ENCODE results near the gene UGT2A3.
"Not testable (repeated sequence)": the region's sequence is repeated elsewhere in the genome, so short reads cannot be mapped to it uniquely, and the experiment has no call there.

The UGT2A3 gene

GRCh38 chr4:68951078-68951805, at the start of gene UGT2A3:
TSS of gene UGT2A3 (minus strand) at chr4:68951804. CDS start at chr4:68951760, 44 bp downstream.
- DNase-seq, result no peak

- DNase-seq, result no peak
Observed at GRCh38 chr4:68997040-68997439, 45.4 kb upstream of the UGT2A3 start.

- DNase-seq, result no peak
Observed at GRCh38 chr4:68995292-68995691, 43.7 kb upstream of the UGT2A3 start.

DNA sequence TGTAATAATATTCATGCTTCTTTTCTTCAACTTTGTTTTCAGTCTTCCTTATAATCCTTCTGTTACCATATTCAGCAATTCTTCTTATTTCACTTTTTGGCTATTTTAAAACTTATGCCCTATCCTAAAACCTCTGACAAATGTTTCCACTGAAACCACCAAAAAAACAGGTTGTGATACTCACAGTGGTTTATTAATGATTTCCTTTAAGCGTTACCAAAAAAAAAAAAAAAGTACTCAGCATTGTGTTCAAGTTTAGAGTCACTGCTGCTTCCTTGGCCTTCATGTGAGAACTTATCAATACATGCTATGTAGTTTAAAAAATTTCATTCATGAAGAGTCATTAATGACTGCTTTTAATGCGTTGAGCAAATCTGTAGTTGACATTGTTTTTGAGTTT, 35.4 kb upstream of the UGT2A3 start:
- no peak for DNase-seq

GRCh38 chr4:68985442-68985841, 33.8 kb upstream of the UGT2A3 start:
- DNase-seq, result no peak

DNA sequence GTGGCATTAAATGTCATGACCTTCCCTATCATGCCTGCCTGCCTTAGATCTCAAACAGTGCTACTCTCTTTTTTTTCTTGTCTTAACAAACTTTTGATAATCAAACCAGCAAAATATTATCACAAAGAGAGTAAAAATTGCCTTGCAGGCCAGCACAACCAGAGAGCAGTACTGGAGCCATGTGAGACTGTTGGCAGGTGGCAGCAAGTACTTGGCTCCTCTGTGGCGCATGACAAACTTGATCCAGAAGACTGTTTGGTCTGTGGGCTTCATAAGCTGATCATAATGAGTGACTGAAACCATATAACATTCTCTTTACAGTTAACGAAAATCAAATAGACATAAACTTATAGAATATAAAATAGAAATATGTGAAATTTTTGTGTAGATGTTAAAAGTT, 33.3 kb upstream of the UGT2A3 start:
- no peak for DNase-seq

- no peak for DNase-seq
Observed at GRCh38 chr4:68963374-68963773, 11.8 kb upstream of the UGT2A3 start.

- no peak for DNase-seq
Observed at GRCh38 chr4:68962868-68963267, 11.3 kb upstream of the UGT2A3 start.

- no peak for DNase-seq
Observed at GRCh38 chr4:68960294-68961163, 8.9 kb upstream of the UGT2A3 start.

GRCh38 chr4:68959085-68959484, 7.5 kb upstream of the UGT2A3 start:
- DNase-seq, result not testable (repeated sequence)

- DNase-seq, result no peak
Observed at GRCh38 chr4:68954126-68954525, 2.5 kb upstream of the UGT2A3 start.

DNA sequence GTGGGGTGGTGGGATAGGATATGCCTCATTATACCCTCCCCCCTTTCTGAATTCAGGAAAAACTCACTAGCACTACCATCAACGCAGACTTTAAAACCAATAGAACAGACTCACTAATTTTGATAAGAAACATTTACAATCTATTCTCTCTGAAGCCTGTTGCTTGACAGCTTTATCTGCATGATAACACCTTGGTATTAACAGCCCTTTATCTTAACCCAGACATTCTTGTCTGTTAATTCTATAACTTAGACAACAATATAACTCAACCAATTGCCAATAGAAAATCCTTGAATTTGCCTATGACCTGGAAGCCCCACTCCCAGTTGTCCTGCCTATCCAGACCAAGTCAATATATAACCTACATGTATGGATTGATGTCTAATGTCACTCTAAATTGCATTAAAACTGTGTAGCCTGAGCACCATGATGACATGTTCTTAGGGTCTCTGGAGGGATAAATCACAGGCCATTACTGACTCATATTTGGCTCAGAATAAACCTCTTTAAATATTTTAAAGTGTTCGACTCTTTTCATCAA, 1.5 kb upstream of the UGT2A3 start:
- no peak for DNase-seq

GRCh38 chr4:68951806-68952585, 392 bp upstream of the UGT2A3 start:
- DNase-seq, result no peak

DNA sequence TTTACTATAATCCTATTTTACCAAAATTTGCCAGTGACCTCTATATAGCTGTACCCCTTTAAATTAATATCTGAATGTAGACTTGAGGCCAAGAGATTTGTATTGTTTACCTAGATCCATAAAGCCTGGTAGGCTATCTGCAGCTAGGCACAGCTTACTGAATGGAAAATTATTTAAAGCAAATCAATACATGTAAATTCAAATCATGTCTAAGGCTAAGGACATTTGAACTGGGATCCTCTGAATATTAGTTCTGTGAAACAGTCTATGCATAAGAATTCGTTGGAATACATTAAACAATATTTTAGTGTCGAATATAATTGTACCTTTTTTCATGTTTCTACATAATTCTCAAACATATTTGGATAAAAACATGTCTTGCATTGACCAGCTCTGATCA, 1.6 kb downstream of the UGT2A3 start:
- no peak for DNase-seq

GRCh38 chr4:68948985-68949384, 2.6 kb downstream of the UGT2A3 start:
- no peak for DNase-seq

DNA sequence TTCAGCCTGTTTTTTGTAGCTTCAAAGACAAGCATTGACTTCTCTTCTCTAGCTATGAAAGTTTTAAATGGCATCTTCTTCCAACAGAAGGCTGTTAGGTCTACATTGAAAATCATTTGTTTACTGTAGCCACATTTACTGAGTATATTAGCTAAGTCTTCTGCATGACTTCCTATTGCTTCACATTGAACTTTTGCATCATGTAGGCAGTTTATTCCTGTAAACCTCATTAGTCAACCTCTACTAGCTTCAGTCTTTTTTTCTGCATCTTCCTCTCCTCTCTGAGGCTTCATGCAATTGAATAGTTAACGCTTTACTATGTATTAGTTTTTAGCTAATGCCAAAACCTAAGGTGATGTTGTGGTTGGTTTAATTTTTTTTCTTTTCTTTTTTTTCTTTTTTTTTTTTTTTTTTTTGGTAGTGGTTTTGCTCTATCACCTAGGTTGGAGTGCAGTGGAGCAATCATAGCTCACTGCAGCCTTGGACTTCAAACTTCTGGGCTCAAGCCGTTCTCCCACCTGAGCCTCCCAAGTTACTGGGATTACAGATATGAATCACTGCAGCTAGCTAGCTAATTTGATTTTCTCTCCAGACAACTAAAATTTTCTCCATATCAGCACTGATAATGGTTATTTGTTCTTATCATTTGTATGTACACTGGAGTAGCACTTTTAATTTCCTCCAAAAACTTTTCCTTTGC, 3.4 kb downstream of the UGT2A3 start:
- no peak for DNase-seq

DNA sequence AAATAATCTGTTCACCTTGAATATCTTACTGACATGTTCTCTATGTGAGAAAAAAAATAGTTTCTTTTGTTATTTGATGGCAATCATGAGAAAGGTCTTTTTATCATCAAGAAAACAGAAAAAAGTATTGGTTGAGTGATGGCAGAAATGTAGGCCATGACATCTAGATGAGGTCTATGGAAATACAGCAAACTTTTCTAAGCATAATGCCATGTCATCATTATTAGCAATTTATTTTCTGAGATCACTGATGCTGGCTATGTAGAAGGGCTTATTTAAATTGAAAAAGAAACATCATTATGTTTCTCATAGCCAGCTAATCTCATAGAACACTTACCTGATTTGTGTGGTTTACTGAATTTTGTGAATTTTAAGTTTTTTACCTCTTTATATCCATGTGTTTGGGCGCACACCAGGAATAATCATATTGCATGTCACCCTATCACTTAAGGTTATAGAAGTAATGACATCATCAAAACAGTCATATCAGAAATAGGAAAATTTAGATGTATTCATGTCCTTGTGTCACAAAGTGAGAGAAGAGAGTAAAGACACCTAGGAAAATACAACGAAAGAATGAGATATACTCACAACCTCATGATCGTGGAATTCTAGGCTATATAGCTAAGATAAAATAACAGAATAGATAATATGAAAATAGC, 22.4 kb downstream of the UGT2A3 start:
- no peak for DNase-seq

- no peak for DNase-seq
Observed at GRCh38 chr4:68927165-68927564, 24.4 kb downstream of the UGT2A3 start.

DNA sequence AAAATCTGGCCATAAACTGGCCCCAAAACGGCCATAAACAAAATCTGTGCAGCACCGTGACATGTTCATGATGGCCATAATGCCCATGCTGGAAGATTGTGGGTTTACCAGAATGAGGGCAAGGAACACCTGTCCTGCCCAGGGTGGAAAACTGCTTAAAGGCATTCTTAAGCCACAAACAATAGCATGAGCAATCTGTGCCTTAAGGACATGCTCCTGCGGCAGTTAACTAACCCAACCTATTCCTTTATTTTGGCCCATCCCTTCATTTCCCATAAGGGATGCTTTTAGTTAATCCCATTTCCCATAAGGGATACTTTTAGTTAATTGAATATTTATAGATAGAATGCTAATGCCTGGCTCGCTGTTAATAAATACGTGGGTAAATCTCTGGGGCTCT, 29.4 kb downstream of the UGT2A3 start:
- not testable (repeated sequence) for DNase-seq

GRCh38 chr4:68921051-68921450, 30.6 kb downstream of the UGT2A3 start:
- no peak for DNase-seq

DNA sequence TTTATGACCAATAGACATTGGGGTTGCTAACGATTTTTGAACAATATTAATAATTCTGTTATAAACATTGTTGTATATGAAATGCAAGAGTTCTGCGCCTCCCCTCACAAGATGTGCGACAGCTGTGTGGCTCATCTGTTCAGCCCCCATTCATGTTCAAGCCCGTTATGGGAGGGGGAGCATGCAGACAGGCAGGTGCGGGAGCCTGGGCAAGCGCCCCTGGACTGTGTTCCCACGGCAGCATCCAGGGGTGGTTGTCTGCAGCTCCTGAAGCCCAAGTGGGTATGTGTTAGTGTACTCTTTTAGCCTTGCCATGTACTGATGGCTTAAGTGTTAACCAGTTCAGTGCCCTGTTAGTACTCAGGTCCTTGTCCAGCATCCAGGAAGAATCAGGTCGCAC, 34.6 kb downstream of the UGT2A3 start:
- DNase-seq, result no peak

DNA sequence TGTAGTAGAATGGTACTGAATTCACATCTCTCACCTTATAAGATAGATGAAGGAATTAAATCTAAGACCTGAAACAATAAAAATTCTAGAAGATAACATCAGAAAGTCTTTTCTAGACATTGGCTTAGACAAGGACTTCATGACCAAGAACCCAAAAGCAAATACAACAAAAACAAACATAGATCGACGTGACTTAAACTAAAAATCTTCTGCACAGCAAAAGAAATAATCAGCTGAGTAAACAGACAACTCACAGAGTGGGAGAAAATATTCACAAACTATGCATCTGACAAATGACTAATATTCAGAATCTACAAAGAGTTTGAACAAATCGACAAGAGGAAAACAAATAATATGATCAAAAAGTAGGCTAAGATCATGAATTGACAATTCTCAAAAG, 38.8 kb downstream of the UGT2A3 start:
- DNase-seq, result no peak

Measured in suppressor macrophage treated with lipopolysaccharide for 1 hour (primary cell).